Esophagus muscularis mucosa (tissue), 4 donors: ENCODE data around the gene TIAL1.

Experiments used
- EP300 ChIP-seq: sonication (generic); formaldehyde crosslinking; IDR thresholded peaks from one replicate; pipeline ENCODE4 v1.6.1; 2017; ENCODE audit warnings: antibody characterized with exemption
- POLR2A ChIP-seq: fragments of 450-650 bp; IDR thresholded peaks from one replicate; pipeline ENCODE4 v1.6.1; 2017; ENCODE audit warnings: antibody characterized with exemption, moderate library complexity, mild to moderate bottlenecking, low read depth
- POLR2AphosphoS5 ChIP-seq, 2 donors: sonication (generic); formaldehyde crosslinking; IDR thresholded peaks; one replicate each; pipeline ENCODE4 v1.6.1; 2017; ENCODE audit warnings: antibody characterized with exemption in 2 of 2
- TF ChIP-seq, protein P1 (sequence below), 3 experiments: fragments of 200-600 bp in 2 of 3; fragments of 450-650 bp in 1 of 3; sonication (generic) in 2 of 3; IDR thresholded peaks; one replicate each; pipeline ENCODE4 v1.5.1; 2017 to 2019; ENCODE audit warnings: antibody characterized with exemption in 3 of 3, mild to moderate bottlenecking in 2 of 3, moderate library complexity in 1 of 3

GRCh38 chr10:119598397-119598796 is 1.6 kb upstream of the TIAL1 start:
- TF ChIP-seq, protein P1, sequence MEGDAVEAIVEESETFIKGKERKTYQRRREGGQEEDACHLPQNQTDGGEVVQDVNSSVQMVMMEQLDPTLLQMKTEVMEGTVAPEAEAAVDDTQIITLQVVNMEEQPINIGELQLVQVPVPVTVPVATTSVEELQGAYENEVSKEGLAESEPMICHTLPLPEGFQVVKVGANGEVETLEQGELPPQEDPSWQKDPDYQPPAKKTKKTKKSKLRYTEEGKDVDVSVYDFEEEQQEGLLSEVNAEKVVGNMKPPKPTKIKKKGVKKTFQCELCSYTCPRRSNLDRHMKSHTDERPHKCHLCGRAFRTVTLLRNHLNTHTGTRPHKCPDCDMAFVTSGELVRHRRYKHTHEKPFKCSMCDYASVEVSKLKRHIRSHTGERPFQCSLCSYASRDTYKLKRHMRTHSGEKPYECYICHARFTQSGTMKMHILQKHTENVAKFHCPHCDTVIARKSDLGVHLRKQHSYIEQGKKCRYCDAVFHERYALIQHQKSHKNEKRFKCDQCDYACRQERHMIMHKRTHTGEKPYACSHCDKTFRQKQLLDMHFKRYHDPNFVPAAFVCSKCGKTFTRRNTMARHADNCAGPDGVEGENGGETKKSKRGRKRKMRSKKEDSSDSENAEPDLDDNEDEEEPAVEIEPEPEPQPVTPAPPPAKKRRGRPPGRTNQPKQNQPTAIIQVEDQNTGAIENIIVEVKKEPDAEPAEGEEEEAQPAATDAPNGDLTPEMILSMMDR (IDR thresholded peaks at IDR 0.05) = no peak
- no peak for TF ChIP-seq POLR2A
- no peak for TF ChIP-seq POLR2AphosphoS5 (IDR thresholded peaks at IDR 0.05)
- TF ChIP-seq EP300 = no peak
